Left lung (tissue), 10 donors: ENCODE measurements around the gene NT5M. TPM values are rescaled to one million over a fixed set of nuclear protein-coding genes. Genes with fewer than 3 reads are reported as not detected.

Experiments used
- ATAC-seq: fragments of 200-7000 bp; cut with Tn5 transposase; one replicate; pipeline ENCODE4 v1.9.1; 2020; ENCODE audit warnings: moderate library complexity
- DNase-seq, 4 donors: peaks; one replicate each; pipeline ENCODE4 v3.0.0-alpha.2; 2013 to 2020
- H3K27ac ChIP-seq, 2 donors: fragments of 200-600 bp; sonication (generic) in 1 of 2; one replicate each; pipeline versions ENCODE4 v1.5.0 to v1.8.0; 2020 to 2021
- H3K27me3 ChIP-seq, 2 donors: fragments of 200-600 bp; sonication (generic) in 1 of 2; one replicate each; pipeline versions ENCODE4 v1.5.0 to v1.8.0; 2020 to 2021
- H3K36me3 ChIP-seq, 2 donors: fragments of 200-600 bp; sonication (generic) in 1 of 2; one replicate each; pipeline versions ENCODE4 v1.5.0 to v1.8.0; 2020 to 2021
- H3K4me1 ChIP-seq, 2 donors: fragments of 200-600 bp; one replicate each; pipeline ENCODE4 v1.8.0; 2021
- H3K4me3 ChIP-seq, 2 donors: fragments of 200-600 bp; sonication (generic) in 1 of 2; one replicate each; pipeline versions ENCODE4 v1.5.0 to v1.8.0; 2020 to 2021; ENCODE audit warnings: mild to moderate bottlenecking in 1 of 2
- H3K9me3 ChIP-seq, 2 donors: fragments of 200-600 bp; sonication (generic) in 1 of 2; one replicate each; pipeline versions ENCODE4 v1.5.0 to v1.8.0; 2020 to 2021
- intact Hi-C, 2 donors: fragments of 100-400 bp; cut with DNase I; formaldehyde crosslinking; loops; one replicate each; pipeline versions ENCODE4 v1.11.2 to v1.14.2; 2022
- polyA plus RNA-seq, 6 donors: library from polyadenylated mRNA; unstranded; fragments of 120-200 nt; gene quantifications; one replicate each; pipeline ENCODE4 v1.2.1, GENCODE V29; 2013; ENCODE audit not compliant: insufficient read length in 6 of 6
- total RNA-seq, 2 donors: library from RNA; stranded (reverse); fragmentation: NEBNext Ultra II Directional; extraction: Animal tissue kit (Norgen Biotek cat#: 25700); gene quantifications; one replicate each; pipeline ENCODE4 v1.2.1, GENCODE V29; 2021
- TF ChIP-seq, protein P1 (sequence below), 2 donors: fragments of 200-600 bp; sonication (generic) in 1 of 2; IDR thresholded peaks; one replicate each; pipeline versions ENCODE4 v1.5.0 to v1.8.0; 2021; ENCODE audit warnings: antibody characterized with exemption in 2 of 2
- donor health status: DM: no; HTN: yes; CAD: no.
- donor health status: DM: no; HTN: no; CAD: no.

NT5M gene
- total and polyA plus RNA-seq, 8 donors: 1.5 to 5.4 (median 3.8) TPM

DNA sequence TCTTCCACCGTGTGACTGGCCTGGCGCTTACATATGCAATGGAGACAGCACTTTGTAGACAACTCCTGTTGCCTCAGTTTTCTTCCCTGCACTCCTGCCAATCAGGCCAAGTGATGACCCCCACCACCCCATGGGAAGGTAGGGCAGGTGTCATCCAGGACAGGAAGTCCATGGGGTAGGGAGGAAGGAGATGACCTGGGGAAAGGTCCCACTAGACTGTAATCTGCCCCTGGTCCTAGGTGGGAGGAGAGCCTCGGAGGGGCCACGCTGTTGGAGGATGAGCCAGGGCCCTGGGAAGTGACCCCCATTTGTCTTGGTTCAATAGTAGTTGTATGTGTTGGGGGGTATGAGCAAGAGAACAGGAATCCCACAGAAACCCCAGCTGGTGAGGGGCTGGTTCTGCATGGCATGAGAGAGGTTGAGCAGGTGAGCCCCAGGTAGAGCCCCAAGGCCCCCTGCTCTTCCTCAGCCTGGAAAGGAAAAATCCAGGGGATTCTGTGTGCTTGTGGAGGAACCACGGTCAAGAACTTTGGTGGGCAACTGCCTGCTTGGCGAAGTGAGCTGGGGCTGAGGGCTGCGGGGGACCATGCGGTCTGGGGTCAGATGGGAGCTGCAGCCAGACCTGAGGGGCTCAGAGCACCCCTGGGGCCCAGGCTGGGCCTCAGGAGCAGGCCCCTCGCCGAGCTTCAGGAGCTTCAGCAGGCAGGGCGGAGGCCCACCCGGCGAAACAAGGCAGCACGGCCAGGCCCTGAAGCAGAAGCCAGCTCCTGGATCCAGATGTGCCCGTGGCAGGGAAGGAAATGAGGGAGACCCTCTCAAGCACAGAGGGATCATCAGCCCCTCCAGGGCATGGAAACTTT lies 50.7 kb downstream of the NT5M start:
- intact Hi-C loops: loop anchor here in 1 of 2 donors (10.0 kb wide), 1 partner anchor 141 kb away; the partner anchor contains the start of gene RASD1
- ATAC-seq (no peak), DNase-seq (no peak)
- Histone ChIP-seq H3K27ac (no peak overlapping the region), H3K4me3 (no peak overlapping the region), H3K27me3 (peaks cover 0 to 17% of the 10 kb centered on the region in 2 donors), H3K36me3 (no peaks in the 10 kb centered on the region), H3K4me1 (peaks cover 6% of the 10 kb centered on the region in 2 donors), H3K9me3 (no peaks in the 10 kb centered on the region)
- TF ChIP-seq, protein P1, sequence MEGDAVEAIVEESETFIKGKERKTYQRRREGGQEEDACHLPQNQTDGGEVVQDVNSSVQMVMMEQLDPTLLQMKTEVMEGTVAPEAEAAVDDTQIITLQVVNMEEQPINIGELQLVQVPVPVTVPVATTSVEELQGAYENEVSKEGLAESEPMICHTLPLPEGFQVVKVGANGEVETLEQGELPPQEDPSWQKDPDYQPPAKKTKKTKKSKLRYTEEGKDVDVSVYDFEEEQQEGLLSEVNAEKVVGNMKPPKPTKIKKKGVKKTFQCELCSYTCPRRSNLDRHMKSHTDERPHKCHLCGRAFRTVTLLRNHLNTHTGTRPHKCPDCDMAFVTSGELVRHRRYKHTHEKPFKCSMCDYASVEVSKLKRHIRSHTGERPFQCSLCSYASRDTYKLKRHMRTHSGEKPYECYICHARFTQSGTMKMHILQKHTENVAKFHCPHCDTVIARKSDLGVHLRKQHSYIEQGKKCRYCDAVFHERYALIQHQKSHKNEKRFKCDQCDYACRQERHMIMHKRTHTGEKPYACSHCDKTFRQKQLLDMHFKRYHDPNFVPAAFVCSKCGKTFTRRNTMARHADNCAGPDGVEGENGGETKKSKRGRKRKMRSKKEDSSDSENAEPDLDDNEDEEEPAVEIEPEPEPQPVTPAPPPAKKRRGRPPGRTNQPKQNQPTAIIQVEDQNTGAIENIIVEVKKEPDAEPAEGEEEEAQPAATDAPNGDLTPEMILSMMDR (IDR thresholded peaks at IDR 0.05): no peak

DNA sequence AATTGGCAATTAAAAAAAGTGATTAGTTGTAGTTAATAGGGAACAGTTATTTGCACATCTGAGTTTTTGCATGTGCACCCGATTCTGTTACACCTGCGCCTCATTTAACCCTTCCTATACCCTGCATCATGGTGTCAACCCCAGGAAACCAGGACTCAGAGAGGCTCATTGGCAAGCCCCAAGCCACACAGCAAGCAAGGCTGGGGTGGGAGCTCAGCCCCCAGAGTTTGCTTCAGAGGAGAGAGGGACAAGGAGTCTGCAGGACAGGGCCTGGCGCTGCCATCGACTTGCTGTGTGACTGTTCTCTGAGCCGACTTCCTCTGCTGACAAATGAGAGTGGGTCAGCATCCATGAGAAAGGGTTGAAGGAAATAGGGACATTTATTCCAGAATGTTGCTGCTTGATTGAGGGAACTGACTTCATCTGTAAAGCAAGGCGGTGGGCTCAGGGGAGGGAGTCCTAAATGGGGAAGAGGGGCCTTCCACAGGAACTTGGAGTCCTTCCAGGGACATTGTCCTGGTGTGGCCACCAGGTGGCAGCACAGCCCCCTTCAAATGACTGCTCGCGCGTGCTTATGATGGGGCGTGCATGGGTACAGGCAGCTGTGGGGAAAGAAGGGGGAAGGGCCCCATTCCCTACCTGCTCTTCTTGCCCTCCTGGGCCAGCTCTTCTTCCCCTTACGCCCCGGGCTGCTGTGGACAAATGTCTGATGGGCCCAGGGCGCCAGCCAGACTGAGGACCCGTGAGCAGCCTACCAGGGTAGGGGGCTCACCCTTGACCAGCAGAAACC lies 51.6 kb downstream of the NT5M start:
- Histone ChIP-seq H3K4me1 (peaks cover 6% of the 10 kb centered on the region in 2 donors), H3K27ac (no peak overlapping the region), H3K4me3 (no peak overlapping the region), H3K9me3 (no peaks in the 10 kb centered on the region), H3K27me3 (peaks cover 0 to 17% of the 10 kb centered on the region in 2 donors), H3K36me3 (no peaks in the 10 kb centered on the region)
- intact Hi-C loops: loop anchor here (5.0 to 10.0 kb wide), 2 partner anchors 140 to 288 kb away; partner anchors contain the start of gene RASD1 (in 1 of the 2)
- ATAC-seq (peak; percentile 86), DNase-seq (peak; percentile 66 to 93 (median 78))
- TF ChIP-seq, protein P1 (IDR thresholded peaks at IDR 0.05): peak; percentile 92

DNA sequence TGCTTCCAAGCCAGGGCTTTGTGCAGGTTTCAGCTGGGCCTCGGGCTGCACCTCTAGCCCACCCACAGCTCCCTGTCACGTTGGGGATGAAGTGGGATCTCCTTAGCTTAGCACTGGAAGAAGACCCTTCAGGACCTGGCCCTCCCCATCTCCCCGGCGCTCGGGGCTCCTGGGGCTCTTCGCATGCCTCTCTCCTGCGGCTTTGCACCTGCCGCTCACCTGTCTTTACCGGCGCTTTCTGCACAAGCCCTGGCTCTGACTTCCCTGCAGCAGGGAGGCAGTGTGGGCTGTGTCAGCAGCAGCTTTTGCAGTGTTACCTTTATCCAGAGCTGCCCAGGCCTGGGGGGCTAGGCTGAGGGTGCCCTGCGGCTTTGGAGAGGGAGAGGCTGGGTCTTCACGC lies 52.3 kb downstream of the NT5M start:
- no peaks in the 10 kb centered on the region for H3K36me3 ChIP-seq
- no peak for ATAC-seq
- TF ChIP-seq, protein P1 (IDR thresholded peaks at IDR 0.05): no peak
- peaks cover 0 to 17% of the 10 kb centered on the region in 2 donors for H3K27me3 ChIP-seq
- no peaks in the 10 kb centered on the region for H3K9me3 ChIP-seq
- H3K4me3 ChIP-seq: no peak overlapping the region
- peaks cover 6% of the 10 kb centered on the region in 2 donors for H3K4me1 ChIP-seq
- no peak overlapping the region for H3K27ac ChIP-seq
- no peak for DNase-seq
- intact Hi-C loops: loop anchor here (5.0 to 10.0 kb wide), 2 partner anchors 139 to 287 kb away; partner anchors contain the start of gene RASD1 (in 1 of the 2)

DNA sequence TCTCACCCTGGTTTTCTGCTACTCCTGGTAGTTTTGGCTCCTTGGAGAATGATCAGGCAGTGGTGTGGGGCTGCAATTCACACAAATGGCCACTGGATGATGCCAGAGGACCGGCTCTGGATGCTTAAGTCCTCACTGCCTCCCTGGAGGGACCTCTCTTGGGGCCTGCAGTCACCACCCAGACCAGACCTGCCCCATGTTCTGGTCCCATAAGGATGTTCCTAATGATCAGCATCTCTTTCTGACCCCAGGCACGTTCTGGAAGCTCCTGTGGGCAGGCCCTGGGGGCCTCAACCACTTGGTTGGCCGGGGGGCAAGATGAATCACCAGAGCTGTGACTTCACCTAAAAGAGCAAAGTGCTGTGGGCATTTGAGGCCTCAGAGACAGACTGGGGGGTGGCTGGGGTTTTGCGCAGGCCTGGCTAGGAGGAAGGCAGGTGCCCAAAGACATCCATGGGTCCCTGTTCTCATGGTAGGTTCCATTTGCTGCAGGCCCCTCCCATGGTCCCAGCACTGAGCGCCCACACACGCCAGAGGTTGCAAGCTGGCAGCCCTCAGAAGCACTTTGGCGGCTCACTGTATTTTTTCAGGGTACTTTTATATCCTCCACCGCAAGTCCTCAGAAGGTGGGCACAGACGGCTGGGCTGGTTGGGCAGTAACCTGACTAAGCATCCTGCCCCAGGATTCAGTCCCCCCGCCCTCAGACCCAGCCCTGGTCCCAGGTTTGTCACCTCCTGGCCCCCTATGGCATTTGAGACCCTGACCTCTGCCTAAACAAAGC lies 53.2 kb downstream of the NT5M start:
- Histone ChIP-seq H3K27ac (no peak overlapping the region), H3K36me3 (no peaks in the 10 kb centered on the region), H3K4me3 (no peak overlapping the region), H3K27me3 (peaks cover 0 to 11% of the 10 kb centered on the region in 2 donors), H3K9me3 (no peaks in the 10 kb centered on the region), H3K4me1 (peaks cover 6% of the 10 kb centered on the region in 2 donors)
- TF ChIP-seq, protein P1 (IDR thresholded peaks at IDR 0.05): peak; percentile 95 to 99
- intact Hi-C loops: loop anchor here (2.0 to 10.0 kb wide), 3 partner anchors 138 to 286 kb away; partner anchors contain the start of gene RASD1 (in 1 of the 2)
- ATAC-seq (peak; percentile 97), DNase-seq (peak in 3 of 4 donors; percentile 63 to 90 (median 78))
